Thymus (tissue), 11 donors: ENCODE results near the gene GTF3C5. TPM values are rescaled to one million over a fixed set of nuclear protein-coding genes. Genes with fewer than 3 reads are reported as not detected.
"Not testable (repeated sequence)": the region's sequence is repeated elsewhere in the genome, so short reads cannot be mapped to it uniquely, and the experiment has no call there.

ENCODE experiments used
- DNase-seq, 9 donors: peaks; one replicate each; pipeline ENCODE4 v3.0.0-alpha.2; 2013; ENCODE audit warnings: low spot score in 9 of 9, low read depth in 6 of 9, missing footprints in 1 of 9
- H3K27ac ChIP-seq, 2 donors: one replicate each; pipeline ENCODE4 v1.5.1; 2013; ENCODE audit warnings: control low read depth in 1 of 2, low read depth in 1 of 2, low read length in 1 of 2, mild to moderate bottlenecking in 1 of 2, moderate library complexity in 1 of 2
- H3K27me3 ChIP-seq, 2 donors: one replicate each; pipeline ENCODE4 v1.5.1; 2013; ENCODE audit warnings: low read length in 1 of 2; ENCODE audit not compliant: control insufficient read depth in 2 of 2, insufficient read depth in 1 of 2
- H3K36me3 ChIP-seq, 2 donors: one replicate each; pipeline ENCODE4 v1.5.1; 2013; ENCODE audit warnings: low read length in 1 of 2, mild to moderate bottlenecking in 1 of 2, moderate library complexity in 1 of 2; ENCODE audit not compliant: control insufficient read depth in 2 of 2, insufficient read depth in 2 of 2
- H3K4me1 ChIP-seq, 2 donors: one replicate each; pipeline ENCODE4 v1.5.1; 2013; ENCODE audit warnings: low read length in 2 of 2; ENCODE audit not compliant: control insufficient read depth in 2 of 2, insufficient read depth in 2 of 2
- H3K4me3 ChIP-seq, 2 donors: one replicate each; pipeline ENCODE4 v1.5.1; 2013; ENCODE audit warnings: low read length in 2 of 2, control low read depth in 1 of 2, mild to moderate bottlenecking in 1 of 2
- H3K9me3 ChIP-seq, 2 donors: one replicate each; pipeline ENCODE4 v1.5.1; 2013; ENCODE audit warnings: low read length in 1 of 2, mild to moderate bottlenecking in 1 of 2; ENCODE audit not compliant: control insufficient read depth in 2 of 2, insufficient read depth in 1 of 2
- WGBS: extraction: QIAGEN DNeasy Blood & Tissue Kit; methylation state at CpG from one replicate; pipeline ENCODE4 v1.1.7; 2013; 5-methylcytosine and 5-hydroxymethylcytosine counted together
- polyA plus RNA-seq: library from polyadenylated mRNA; stranded (reverse); fragments of 200-250 nt; gene quantifications from one replicate; pipeline ENCODE4 v1.2.3, GENCODE V29; 2013
- total RNA-seq: library from RNA; stranded (reverse); fragments of 120-200 nt; gene quantifications from one replicate; pipeline ENCODE4 v1.2.4, GENCODE V29; 2013
- donor health status: healthy.

Gene GTF3C5
- total and polyA plus RNA-seq, 2 donors, result 64.0 to 85.7 TPM

GRCh38 chr9:133073086-133074014 lies 42.6 kb downstream of the GTF3C5 start:
- Histone ChIP-seq H3K4me3 (no peak overlapping the region), H3K27ac (no peak overlapping the region), H3K27me3 (no peaks in the 10 kb centered on the region), H3K4me1 (no peaks in the 10 kb centered on the region), H3K9me3 (no peaks in the 10 kb centered on the region), H3K36me3 (peaks cover 0 to 2% of the 10 kb centered on the region in 2 donors)
- 96% methylated on average over 12 of the region's 12 CpGs for WGBS
- no peak for DNase-seq

DNA sequence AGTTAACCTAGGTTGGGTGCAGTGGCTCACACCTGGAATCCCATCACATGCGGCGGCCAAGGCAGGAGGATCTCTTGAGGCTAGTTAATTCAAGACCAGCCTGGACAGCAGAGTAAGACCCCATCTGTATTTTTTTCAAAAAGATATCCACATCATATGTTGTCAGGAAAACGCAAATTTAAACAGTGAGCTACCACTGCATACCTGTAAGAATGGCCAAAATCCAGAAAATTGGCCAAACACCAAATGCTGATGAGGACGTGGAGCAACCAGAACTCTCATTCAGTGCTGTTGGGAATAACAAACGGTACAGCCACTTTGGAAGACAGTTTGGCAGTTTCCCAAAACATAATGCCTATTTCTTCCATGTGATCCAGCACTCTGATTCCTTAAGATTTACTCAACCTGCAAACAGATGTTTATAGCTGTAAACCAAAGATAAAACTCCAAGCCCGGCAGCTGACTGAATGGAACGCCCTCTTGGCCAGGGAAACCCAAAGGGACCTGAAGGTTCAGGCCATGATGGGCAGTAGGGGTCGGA lies 43.4 kb downstream of the GTF3C5 start:
- no peaks in the 10 kb centered on the region for H3K4me1 ChIP-seq
- H3K9me3 ChIP-seq, result no peaks in the 10 kb centered on the region
- no peaks in the 10 kb centered on the region for H3K27me3 ChIP-seq
- 94% methylated on average over 8 of the region's 8 CpGs for WGBS
- H3K27ac ChIP-seq, result no peak overlapping the region
- H3K4me3 ChIP-seq, result no peak overlapping the region
- peaks cover 0 to 2% of the 10 kb centered on the region in 2 donors for H3K36me3 ChIP-seq
- DNase-seq, result no peak

DNA sequence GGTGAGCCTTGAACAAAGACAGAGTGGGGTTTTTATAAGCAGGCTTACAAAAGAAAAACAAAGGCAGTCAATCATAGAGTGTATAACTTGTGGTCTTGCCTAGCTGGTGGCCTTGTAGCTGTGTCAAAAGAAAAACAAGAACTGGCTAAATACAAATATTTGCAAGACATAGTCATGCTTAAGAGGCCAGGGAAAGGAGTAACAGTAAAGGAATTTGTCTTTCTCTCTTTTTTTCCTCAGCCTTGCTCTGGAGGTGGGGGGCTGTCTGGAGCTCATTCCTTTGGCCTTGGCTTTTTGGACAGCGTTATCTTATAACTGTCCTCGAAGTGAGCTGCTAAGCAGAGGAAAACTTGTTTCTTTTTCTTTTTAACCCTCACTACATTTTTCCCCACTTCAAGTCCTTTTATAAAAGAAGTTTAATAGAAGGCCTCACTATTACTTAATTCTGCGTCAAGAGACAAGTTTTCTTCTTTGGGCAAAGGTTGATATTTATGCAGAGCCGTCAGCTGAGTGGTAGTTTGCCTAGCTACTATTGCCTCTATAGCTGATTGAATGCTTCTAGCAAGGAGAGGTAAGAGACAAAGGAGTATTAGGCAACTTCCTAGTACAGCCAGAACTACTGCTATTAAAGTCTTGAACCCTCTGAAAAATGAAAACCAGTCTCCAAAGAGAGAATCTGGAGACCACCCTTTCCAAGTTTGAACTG lies 45.3 kb downstream of the GTF3C5 start:
- no peak overlapping the region for H3K27ac ChIP-seq
- no peak for DNase-seq
- WGBS, result 94% methylated on average over 4 of the region's 4 CpGs
- no peak overlapping the region for H3K4me3 ChIP-seq
- no peaks in the 10 kb centered on the region for H3K27me3 ChIP-seq
- no peaks in the 10 kb centered on the region for H3K9me3 ChIP-seq
- no peaks in the 10 kb centered on the region for H3K36me3 ChIP-seq
- H3K4me1 ChIP-seq, result no peaks in the 10 kb centered on the region

DNA sequence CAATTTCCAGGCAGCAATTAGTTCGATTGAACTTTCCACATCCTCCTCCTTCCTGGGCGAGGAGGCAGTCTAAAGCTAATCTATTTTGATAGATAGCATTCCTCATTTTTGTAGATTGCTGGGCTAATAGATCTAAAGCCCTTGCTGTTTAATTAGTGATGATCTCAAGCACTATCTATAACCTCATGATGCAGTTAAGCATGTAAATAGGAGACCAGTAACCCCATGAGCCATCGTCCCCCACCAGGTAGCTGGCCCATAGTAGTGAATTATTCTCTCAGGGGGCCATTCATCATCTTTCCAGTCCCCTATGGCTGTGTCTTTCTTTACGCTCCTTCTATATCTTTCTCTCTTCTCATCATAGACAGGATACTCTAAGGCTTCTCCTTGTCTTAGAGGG lies 45.9 kb downstream of the GTF3C5 start:
- Histone ChIP-seq H3K4me1 (no peaks in the 10 kb centered on the region), H3K36me3 (no peaks in the 10 kb centered on the region)
- 85% methylated on average over 4 of the region's 4 CpGs for WGBS

DNA sequence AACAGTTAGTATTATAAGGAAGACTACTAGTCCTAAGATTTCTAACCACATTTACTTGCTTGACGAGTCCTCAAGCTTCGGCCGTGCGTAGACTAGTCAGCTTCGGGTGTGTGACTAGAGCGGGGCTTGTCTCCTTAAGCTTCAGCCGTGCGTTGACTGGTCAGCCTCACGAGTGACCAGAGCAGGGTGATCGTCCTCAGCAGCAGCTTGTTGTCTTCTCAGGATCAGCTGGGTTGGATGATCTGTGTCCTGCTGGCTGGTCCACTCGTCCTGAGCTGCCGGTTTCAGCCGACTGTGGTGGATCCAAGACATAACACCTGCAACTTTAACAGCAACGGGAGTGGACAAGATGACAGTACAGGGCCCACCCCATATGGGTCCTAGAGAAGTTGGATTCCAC lies 47.7 kb downstream of the GTF3C5 start:
- Histone ChIP-seq H3K27ac (no peak overlapping the region), H3K4me1 (peaks cover 0 to 2% of the 10 kb centered on the region in 2 donors)
- WGBS, result 96% methylated on average over 14 of the region's 14 CpGs

More for the DNA sequence above, 45.9 kb downstream of the GTF3C5 start:
- H3K27ac ChIP-seq, result no peak overlapping the region
- DNase-seq, result no peak
- H3K9me3 ChIP-seq, result no peaks in the 10 kb centered on the region
- no peaks in the 10 kb centered on the region for H3K27me3 ChIP-seq
- H3K4me3 ChIP-seq, result no peak overlapping the region

GRCh38 chr9:133080161-133080560 lies 49.4 kb downstream of the GTF3C5 start:
- Histone ChIP-seq H3K36me3 (no peaks in the 10 kb centered on the region), H3K9me3 (no peaks in the 10 kb centered on the region), H3K27me3 (no peaks in the 10 kb centered on the region), H3K4me1 (peaks cover 0 to 2% of the 10 kb centered on the region in 2 donors), H3K4me3 (no peak overlapping the region), H3K27ac (no peak overlapping the region)
- no peak for DNase-seq
- WGBS, result 95% methylated on average over 7 of the region's 7 CpGs

More for the DNA sequence above, 47.7 kb downstream of the GTF3C5 start:
- DNase-seq, result no peak
- Histone ChIP-seq H3K4me3 (no peak overlapping the region), H3K27me3 (no peaks in the 10 kb centered on the region), H3K36me3 (no peaks in the 10 kb centered on the region), H3K9me3 (no peaks in the 10 kb centered on the region)

DNA sequence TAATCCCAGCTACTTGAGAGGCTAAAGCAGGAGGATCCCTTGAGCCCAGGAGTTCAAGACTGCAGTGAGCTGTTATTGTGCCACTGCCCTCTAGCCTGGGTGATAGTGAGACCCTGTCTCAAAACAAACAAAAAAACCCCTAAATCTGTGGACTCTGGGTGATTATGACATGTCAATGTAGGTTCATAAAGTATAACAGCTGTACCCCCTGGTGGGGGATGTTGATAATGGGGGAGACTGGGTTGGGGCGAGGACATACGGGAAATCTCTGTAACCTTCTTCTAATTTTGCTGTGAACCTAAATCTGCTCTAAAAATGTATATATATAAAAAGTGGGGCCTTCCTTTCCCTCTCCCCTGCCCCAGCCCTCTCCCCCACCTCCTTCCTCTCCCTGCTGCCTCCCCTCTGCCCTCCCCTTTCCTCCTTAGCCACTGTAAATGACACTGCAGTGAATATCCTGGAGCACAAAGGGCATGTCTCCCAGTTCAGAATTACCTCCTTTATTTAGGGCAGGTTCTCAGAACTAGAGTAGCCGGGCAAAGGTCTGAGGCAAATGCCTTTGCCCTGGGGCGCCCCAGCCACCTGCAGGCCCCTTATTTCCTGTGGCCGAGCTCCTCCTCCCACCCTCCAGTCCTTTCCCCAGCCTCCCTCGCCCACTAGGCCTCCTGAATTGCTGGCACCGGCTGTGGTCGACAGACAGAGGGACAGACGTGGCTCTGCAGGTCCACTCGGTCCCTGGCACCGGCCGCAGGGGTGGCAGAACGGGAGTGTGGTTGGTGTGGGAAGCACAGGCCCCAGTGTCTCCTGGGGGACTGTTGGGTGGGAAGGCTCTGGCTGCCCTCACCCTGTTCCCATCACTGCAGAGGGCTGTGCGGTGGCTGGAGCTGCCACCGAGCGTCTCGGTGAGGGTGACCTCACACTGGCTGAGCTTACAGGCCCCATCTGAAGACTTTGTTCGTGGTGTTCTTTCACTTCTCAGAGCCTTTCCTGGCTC lies 50.3 kb downstream of the GTF3C5 start:
- WGBS, result 69% methylated on average over 10 of the region's 18 CpGs
- not testable (repeated sequence) for H3K4me3 ChIP-seq, DNase-seq, H3K9me3 ChIP-seq, H3K27ac ChIP-seq, H3K4me1 ChIP-seq, H3K27me3 ChIP-seq, H3K36me3 ChIP-seq

- not testable (repeated sequence) for H3K9me3 ChIP-seq, H3K36me3 ChIP-seq, DNase-seq, H3K4me1 ChIP-seq, H3K27ac ChIP-seq, H3K4me3 ChIP-seq, H3K27me3 ChIP-seq
- WGBS, result 91% methylated on average over 8 of the region's 12 CpGs
Measured at GRCh38 chr9:133081957-133082644, 51.3 kb downstream of the GTF3C5 start.
